Measurements from ENCODE around the gene OR1N2. TPM values are rescaled to one million over a fixed set of nuclear protein-coding genes. Genes with fewer than 3 reads are reported as not detected.

OR1N2 gene
- total RNA-seq, 4 donors from 2014 or later: not detected

DNA sequence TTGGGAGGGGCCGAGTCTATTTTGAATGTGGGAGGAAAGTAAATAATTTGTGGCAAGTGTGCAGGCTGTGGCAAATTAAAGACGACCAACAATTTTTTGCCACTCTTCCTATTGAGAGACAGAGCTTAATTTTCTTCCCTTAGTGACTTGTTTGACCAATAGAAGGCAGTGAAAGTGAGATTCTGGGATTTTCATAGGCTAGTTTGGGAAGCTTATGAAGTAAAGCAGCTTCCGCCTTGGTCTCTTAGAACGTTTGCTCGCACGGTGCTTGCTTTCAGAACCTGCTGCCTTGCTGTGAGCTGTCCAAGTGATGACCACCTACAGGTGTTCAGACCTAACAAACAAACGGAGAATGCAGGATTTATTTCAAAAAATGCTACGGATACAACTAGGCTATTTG lies 6.7 kb upstream of the OR1N2 start:
- H3K9me3 ChIP-seq: no peaks in the 10 kb centered on the region
- no peak overlapping the region for H3K4me3 ChIP-seq
- no peak overlapping the region for H3K27ac ChIP-seq
- TF ChIP-seq, protein P1, sequence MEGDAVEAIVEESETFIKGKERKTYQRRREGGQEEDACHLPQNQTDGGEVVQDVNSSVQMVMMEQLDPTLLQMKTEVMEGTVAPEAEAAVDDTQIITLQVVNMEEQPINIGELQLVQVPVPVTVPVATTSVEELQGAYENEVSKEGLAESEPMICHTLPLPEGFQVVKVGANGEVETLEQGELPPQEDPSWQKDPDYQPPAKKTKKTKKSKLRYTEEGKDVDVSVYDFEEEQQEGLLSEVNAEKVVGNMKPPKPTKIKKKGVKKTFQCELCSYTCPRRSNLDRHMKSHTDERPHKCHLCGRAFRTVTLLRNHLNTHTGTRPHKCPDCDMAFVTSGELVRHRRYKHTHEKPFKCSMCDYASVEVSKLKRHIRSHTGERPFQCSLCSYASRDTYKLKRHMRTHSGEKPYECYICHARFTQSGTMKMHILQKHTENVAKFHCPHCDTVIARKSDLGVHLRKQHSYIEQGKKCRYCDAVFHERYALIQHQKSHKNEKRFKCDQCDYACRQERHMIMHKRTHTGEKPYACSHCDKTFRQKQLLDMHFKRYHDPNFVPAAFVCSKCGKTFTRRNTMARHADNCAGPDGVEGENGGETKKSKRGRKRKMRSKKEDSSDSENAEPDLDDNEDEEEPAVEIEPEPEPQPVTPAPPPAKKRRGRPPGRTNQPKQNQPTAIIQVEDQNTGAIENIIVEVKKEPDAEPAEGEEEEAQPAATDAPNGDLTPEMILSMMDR (IDR thresholded peaks at IDR 0.05): no peak
- TF ChIP-seq POLR2A (IDR thresholded peaks at IDR 0.05): no peak
- H3K27me3 ChIP-seq: no peaks in the 10 kb centered on the region
- H3K36me3 ChIP-seq: no peaks in the 10 kb centered on the region
- no peak for DNase-seq
- intact Hi-C loops (cut with DNase I; ENCODE audit: low total_unique reads): no loop called here
- H3K4me1 ChIP-seq: no peaks in the 10 kb centered on the region

- intact Hi-C loops (cut with DNase I; ENCODE audit: low total_unique reads): no loop called here
- Histone ChIP-seq H3K4me3 (no peak overlapping the region), H3K27me3 (no peaks in the 10 kb centered on the region), H3K4me1 (no peaks in the 10 kb centered on the region), H3K36me3 (no peaks in the 10 kb centered on the region), H3K27ac (no peak overlapping the region), H3K9me3 (no peaks in the 10 kb centered on the region)
- no peak for DNase-seq
- TF ChIP-seq POLR2A (IDR thresholded peaks at IDR 0.05): no peak
- TF ChIP-seq, protein P1 (IDR thresholded peaks at IDR 0.05): no peak
Observed at GRCh38 chr9:122551371-122551770, 1.5 kb upstream of the OR1N2 start.

DNA sequence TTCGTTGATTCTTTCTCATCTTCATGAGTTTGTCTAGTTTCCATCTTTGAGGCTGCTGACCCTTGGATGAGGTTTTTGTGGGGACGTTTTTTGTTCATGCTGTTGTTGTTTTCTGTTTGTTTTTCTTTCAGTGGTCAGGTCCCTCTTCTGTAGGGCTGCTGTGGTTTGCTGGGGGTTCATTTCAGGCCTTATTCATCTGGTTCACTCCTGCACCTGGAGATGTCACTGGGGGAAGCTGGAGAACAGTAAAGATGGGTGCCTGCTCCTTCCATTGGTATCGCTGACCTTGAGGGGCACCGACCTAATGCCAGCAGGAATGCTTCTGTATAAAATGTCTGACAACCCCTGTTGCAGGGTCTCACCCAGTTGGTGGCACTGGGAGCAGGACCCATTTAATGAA lies 8.5 kb downstream of the OR1N2 start:
- intact Hi-C loops (cut with DNase I; ENCODE audit: low total_unique reads): no loop called here
- TF ChIP-seq POLR2A (IDR thresholded peaks at IDR 0.05): no peak
- TF ChIP-seq, protein P1 (IDR thresholded peaks at IDR 0.05): no peak
- no peaks in the 10 kb centered on the region for H3K27me3 ChIP-seq
- H3K4me3 ChIP-seq: no peak overlapping the region
- DNase-seq: no peak
- H3K9me3 ChIP-seq: no peaks in the 10 kb centered on the region
- no peak overlapping the region for H3K27ac ChIP-seq
- no peaks in the 10 kb centered on the region for H3K36me3 ChIP-seq
- no peaks in the 10 kb centered on the region for H3K4me1 ChIP-seq

- TF ChIP-seq, protein P1 (IDR thresholded peaks at IDR 0.05): no peak
- no peaks in the 10 kb centered on the region for H3K36me3 ChIP-seq
- no peaks in the 10 kb centered on the region for H3K27me3 ChIP-seq
- H3K4me1 ChIP-seq: no peaks in the 10 kb centered on the region
- intact Hi-C loops (cut with DNase I; ENCODE audit: low total_unique reads): no loop called here
- no peak for DNase-seq
- no peaks in the 10 kb centered on the region for H3K9me3 ChIP-seq
- H3K27ac ChIP-seq: no peak overlapping the region
- H3K4me3 ChIP-seq: no peak overlapping the region
Observed at GRCh38 chr9:122562134-122562760, 9.3 kb downstream of the OR1N2 start.

- Histone ChIP-seq H3K9me3 (no peaks in the 10 kb centered on the region), H3K27ac (no peak overlapping the region), H3K4me3 (no peak overlapping the region), H3K36me3 (no peaks in the 10 kb centered on the region), H3K27me3 (no peaks in the 10 kb centered on the region), H3K4me1 (no peaks in the 10 kb centered on the region)
- no peak for DNase-seq
- intact Hi-C loops (cut with DNase I; ENCODE audit: low total_unique reads): no loop called here
- TF ChIP-seq, protein P1 (IDR thresholded peaks at IDR 0.05): no peak
- no peak for TF ChIP-seq POLR2A (IDR thresholded peaks at IDR 0.05)
Observed at GRCh38 chr9:122567901-122568300, 15.0 kb downstream of the OR1N2 start.
